B cell (primary cell): Measurements from ENCODE around the gene TOLLIP.

Experiments used
- EZH2 ChIP-seq: IDR thresholded peaks from 2 replicates; pipeline ENCODE4 v1.6.1; 2012; ENCODE audit warnings: borderline replicate concordance, low read depth, mild to moderate bottlenecking, moderate library complexity, low read length; ENCODE audit not compliant: insufficient read depth, poor library complexity, severe bottlenecking
- TF ChIP-seq, protein P1 (sequence below): fragments of 200-600 bp; IDR thresholded peaks from one replicate; pipeline ENCODE4 v1.8.0; 2022; ENCODE audit warnings: antibody characterized with exemption, mild to moderate bottlenecking

DNA sequence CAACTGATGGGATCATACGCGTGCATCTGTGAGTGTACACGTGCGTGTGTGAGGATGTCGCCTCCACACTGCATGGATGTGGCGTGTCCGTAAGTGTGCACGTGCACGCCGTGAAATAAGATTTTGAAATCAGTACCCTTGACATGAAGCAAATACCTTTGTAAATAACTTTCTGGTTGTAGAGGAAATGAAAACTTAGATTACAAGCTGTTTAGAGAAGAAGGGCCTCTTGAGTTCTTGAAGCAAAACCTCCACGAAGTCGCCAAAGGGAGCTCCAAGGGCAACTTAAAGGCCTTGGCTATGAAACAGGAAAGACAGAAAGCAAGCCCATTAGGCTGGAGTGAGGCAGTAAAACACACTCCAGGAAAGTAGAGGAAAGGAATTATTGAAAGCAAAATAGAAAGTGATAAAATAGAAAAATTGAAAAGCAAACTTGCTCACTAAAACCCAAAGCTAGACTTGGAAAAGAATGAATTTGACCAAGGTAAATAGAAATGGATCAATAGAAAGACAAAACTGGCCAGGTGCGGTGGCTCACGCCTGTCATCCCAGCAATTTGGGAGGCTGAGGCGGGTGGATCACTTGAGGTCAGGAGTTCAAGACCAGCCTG is 29.7 kb upstream of the TOLLIP start:
- no peak for TF ChIP-seq EZH2
- TF ChIP-seq, protein P1, sequence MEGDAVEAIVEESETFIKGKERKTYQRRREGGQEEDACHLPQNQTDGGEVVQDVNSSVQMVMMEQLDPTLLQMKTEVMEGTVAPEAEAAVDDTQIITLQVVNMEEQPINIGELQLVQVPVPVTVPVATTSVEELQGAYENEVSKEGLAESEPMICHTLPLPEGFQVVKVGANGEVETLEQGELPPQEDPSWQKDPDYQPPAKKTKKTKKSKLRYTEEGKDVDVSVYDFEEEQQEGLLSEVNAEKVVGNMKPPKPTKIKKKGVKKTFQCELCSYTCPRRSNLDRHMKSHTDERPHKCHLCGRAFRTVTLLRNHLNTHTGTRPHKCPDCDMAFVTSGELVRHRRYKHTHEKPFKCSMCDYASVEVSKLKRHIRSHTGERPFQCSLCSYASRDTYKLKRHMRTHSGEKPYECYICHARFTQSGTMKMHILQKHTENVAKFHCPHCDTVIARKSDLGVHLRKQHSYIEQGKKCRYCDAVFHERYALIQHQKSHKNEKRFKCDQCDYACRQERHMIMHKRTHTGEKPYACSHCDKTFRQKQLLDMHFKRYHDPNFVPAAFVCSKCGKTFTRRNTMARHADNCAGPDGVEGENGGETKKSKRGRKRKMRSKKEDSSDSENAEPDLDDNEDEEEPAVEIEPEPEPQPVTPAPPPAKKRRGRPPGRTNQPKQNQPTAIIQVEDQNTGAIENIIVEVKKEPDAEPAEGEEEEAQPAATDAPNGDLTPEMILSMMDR, result no peak
